Measurements from ENCODE around the gene BPIFA2. TPM values are rescaled to one million over a fixed set of nuclear protein-coding genes. Genes with fewer than 3 reads are reported as not detected.

Gene BPIFA2
- total RNA-seq, 1 experiment from 2014 or later, result not detected

DNA sequence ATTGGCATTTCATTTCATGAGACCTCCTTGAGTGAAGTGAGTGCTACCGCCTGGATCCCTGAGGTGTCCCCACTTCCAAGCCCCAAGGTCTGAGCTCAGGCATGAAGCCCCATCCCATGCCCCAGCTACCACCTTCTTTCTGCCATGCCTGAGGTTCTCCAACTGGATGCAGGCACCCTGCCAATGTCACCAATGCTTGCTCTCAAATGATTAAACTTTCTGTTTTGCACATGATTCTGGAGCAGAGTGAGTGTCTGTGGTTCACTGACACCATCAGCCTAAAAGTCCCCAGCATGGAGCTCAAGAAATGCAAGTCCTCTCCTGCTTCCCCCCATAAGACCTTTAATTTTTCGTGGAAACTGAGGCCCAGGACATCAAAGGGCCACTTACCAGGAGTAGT, 43.7 kb upstream of the BPIFA2 start:
- Mint-ChIP-seq H3K27ac (ENCODE audit: unreplicated experiment) (no peak overlapping the region), H3K27me3 (ENCODE audit: unreplicated experiment) (peaks cover 85% of the 10 kb centered on the region), H3K4me1 (ENCODE audit: low read depth, unreplicated experiment) (no peaks in the 10 kb centered on the region), H3K9me3 (ENCODE audit: low read depth, unreplicated experiment) (peaks cover 4% of the 10 kb centered on the region), H3K36me3 (ENCODE audit: insufficient read depth, unreplicated experiment) (no peaks in the 10 kb centered on the region), H3K4me3 (ENCODE audit: low read depth, unreplicated experiment) (no peak overlapping the region)
- CTCF ChIA-PET, result no interaction called here
- TF ChIP-seq, protein P1, sequence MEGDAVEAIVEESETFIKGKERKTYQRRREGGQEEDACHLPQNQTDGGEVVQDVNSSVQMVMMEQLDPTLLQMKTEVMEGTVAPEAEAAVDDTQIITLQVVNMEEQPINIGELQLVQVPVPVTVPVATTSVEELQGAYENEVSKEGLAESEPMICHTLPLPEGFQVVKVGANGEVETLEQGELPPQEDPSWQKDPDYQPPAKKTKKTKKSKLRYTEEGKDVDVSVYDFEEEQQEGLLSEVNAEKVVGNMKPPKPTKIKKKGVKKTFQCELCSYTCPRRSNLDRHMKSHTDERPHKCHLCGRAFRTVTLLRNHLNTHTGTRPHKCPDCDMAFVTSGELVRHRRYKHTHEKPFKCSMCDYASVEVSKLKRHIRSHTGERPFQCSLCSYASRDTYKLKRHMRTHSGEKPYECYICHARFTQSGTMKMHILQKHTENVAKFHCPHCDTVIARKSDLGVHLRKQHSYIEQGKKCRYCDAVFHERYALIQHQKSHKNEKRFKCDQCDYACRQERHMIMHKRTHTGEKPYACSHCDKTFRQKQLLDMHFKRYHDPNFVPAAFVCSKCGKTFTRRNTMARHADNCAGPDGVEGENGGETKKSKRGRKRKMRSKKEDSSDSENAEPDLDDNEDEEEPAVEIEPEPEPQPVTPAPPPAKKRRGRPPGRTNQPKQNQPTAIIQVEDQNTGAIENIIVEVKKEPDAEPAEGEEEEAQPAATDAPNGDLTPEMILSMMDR (IDR thresholded peaks at IDR 0.05; ENCODE audit: unreplicated experiment), result no peak
- intact Hi-C loops (cut with micrococcal nuclease; ENCODE audit: unreplicated experiment), result no loop called here
- BruUV-seq (replicated peaks), result no TSS peak
- DNase-seq, result no peak

- BruUV-seq (replicated peaks), result no TSS peak
- H3K27me3 Mint-ChIP-seq (ENCODE audit: unreplicated experiment), result peaks cover 86% of the 10 kb centered on the region
- DNase-seq, result no peak
- intact Hi-C loops (cut with micrococcal nuclease; ENCODE audit: unreplicated experiment), result no loop called here
- CTCF ChIA-PET, result no interaction called here
- H3K4me1 Mint-ChIP-seq (ENCODE audit: low read depth, unreplicated experiment), result no peaks in the 10 kb centered on the region
- H3K36me3 Mint-ChIP-seq (ENCODE audit: insufficient read depth, unreplicated experiment), result no peaks in the 10 kb centered on the region
- no peak overlapping the region for H3K4me3 Mint-ChIP-seq (ENCODE audit: low read depth, unreplicated experiment)
- TF ChIP-seq, protein P1 (IDR thresholded peaks at IDR 0.05; ENCODE audit: unreplicated experiment), result no peak
- peaks cover 4% of the 10 kb centered on the region for H3K9me3 Mint-ChIP-seq (ENCODE audit: low read depth, unreplicated experiment)
- no peak overlapping the region for H3K27ac Mint-ChIP-seq (ENCODE audit: unreplicated experiment)
These were observed 43.0 kb upstream of the BPIFA2 start for GRCh38 chr20:33124994-33125393.

GRCh38 chr20:33125983-33126382, 42.0 kb upstream of the BPIFA2 start:
- BruUV-seq (replicated peaks), result no TSS peak
- Mint-ChIP-seq H3K27ac (ENCODE audit: unreplicated experiment) (no peak overlapping the region), H3K9me3 (ENCODE audit: low read depth, unreplicated experiment) (peaks cover 4% of the 10 kb centered on the region), H3K4me3 (ENCODE audit: low read depth, unreplicated experiment) (no peak overlapping the region), H3K36me3 (ENCODE audit: insufficient read depth, unreplicated experiment) (no peaks in the 10 kb centered on the region), H3K27me3 (ENCODE audit: unreplicated experiment) (peaks cover 95% of the 10 kb centered on the region), H3K4me1 (ENCODE audit: low read depth, unreplicated experiment) (no peaks in the 10 kb centered on the region)
- TF ChIP-seq, protein P1 (IDR thresholded peaks at IDR 0.05; ENCODE audit: unreplicated experiment), result no peak
- CTCF ChIA-PET, result no interaction called here
- intact Hi-C loops (cut with micrococcal nuclease; ENCODE audit: unreplicated experiment), result no loop called here
- DNase-seq, result no peak

GRCh38 chr20:33127422-33128097, 40.4 kb upstream of the BPIFA2 start:
- Mint-ChIP-seq H3K27ac (ENCODE audit: unreplicated experiment) (no peak overlapping the region), H3K4me1 (ENCODE audit: low read depth, unreplicated experiment) (no peaks in the 10 kb centered on the region), H3K27me3 (ENCODE audit: unreplicated experiment) (peaks cover 95% of the 10 kb centered on the region), H3K9me3 (ENCODE audit: low read depth, unreplicated experiment) (no peaks in the 10 kb centered on the region), H3K4me3 (ENCODE audit: low read depth, unreplicated experiment) (no peak overlapping the region), H3K36me3 (ENCODE audit: insufficient read depth, unreplicated experiment) (no peaks in the 10 kb centered on the region)
- no TSS peak for BruUV-seq (replicated peaks)
- CTCF ChIA-PET, result no interaction called here
- intact Hi-C loops (cut with micrococcal nuclease; ENCODE audit: unreplicated experiment), result no loop called here
- no peak for DNase-seq
- TF ChIP-seq, protein P1 (IDR thresholded peaks at IDR 0.05; ENCODE audit: unreplicated experiment), result no peak
